Ovary (tissue), 9 donors: ENCODE data around the gene TSPAN2. TPM values are rescaled to one million over a fixed set of nuclear protein-coding genes. Genes with fewer than 3 reads are reported as not detected.

ENCODE experiments used
- DNase-seq, 5 donors: peaks; one replicate each; pipeline ENCODE4 v3.0.0-alpha.2; 2019 to 2020
- H3K27ac ChIP-seq, 2 donors: fragments of 200-600 bp; one replicate each; pipeline versions ENCODE4 v1.5.1 to v1.8.0; 2019 to 2022
- H3K27me3 ChIP-seq: fragments of 200-600 bp; one replicate; pipeline ENCODE4 v1.8.0; 2022
- H3K36me3 ChIP-seq: fragments of 200-600 bp; sonication (generic); one replicate; pipeline ENCODE4 v1.5.1; 2019
- H3K4me1 ChIP-seq: one replicate; pipeline ENCODE4 v1.8.1; 2013; ENCODE audit warnings: mild to moderate bottlenecking, moderate library complexity; ENCODE audit not compliant: insufficient read depth
- H3K4me3 ChIP-seq: fragments of 200-600 bp; sonication (generic); one replicate; pipeline ENCODE4 v1.5.1; 2017
- H3K9me3 ChIP-seq, 2 donors: fragments of 200-600 bp in 1 of 2; sonication (generic) in 1 of 2; one replicate each; pipeline versions ENCODE4 v1.5.1 to v1.8.1; 2013 to 2019; ENCODE audit warnings: mild to moderate bottlenecking in 1 of 2, moderate library complexity in 1 of 2
- CTCF ChIP-seq, 3 donors: fragments of 450-650 bp in 2 of 3; fragments of 200-600 bp in 1 of 3; IDR thresholded peaks; one replicate each; pipeline versions ENCODE4 v1.5.1 to v1.8.0; 2016 to 2022; ENCODE audit warnings: antibody characterized with exemption in 3 of 3, mild to moderate bottlenecking in 1 of 3
- EP300 ChIP-seq: sonication (generic); formaldehyde crosslinking; IDR thresholded peaks from one replicate; pipeline ENCODE4 v1.6.1; 2017; ENCODE audit warnings: antibody characterized with exemption
- POLR2A ChIP-seq: fragments of 450-650 bp; IDR thresholded peaks from one replicate; pipeline ENCODE4 v1.6.1; 2017; ENCODE audit warnings: antibody characterized with exemption, mild to moderate bottlenecking, moderate library complexity
- WGBS, 3 donors: extraction: QIAGEN DNeasy Blood & Tissue Kit in 1 of 3; methylation state at CpG; one replicate each; pipeline versions ENCODE4 v1.1.5 to v1.1.7; 2013 to 2017; 5-methylcytosine and 5-hydroxymethylcytosine counted together
- intact Hi-C, 4 donors: fragments of 100-400 bp; cut with DNase I; formaldehyde crosslinking; loops; one replicate each; pipeline versions ENCODE4 v1.11.0 to v1.15.1; 2022 to 2023
- polyA plus RNA-seq, 2 donors: library from polyadenylated mRNA; stranded (reverse); fragments of 200-250 nt in 1 of 2; fragments of 350-450 nt in 1 of 2; fragmentation: Illumina TruSeq in 1 of 2; extraction: RNeasy Lipid Tissue Mini Kit (QIAGEN cat#74804) in 1 of 2; gene quantifications; one replicate each; pipeline ENCODE4 v1.2.3, GENCODE V29; 2013 to 2014
- total RNA-seq, 7 donors: library from RNA; depleted of rRNA in 2 of 7; stranded (reverse); fragments of >200 nt in 2 of 7; fragmentation: NEBNext Ultra II Directional in 3 of 7; extraction: Animal tissue kit (Norgen Biotek cat#: 25700) in 3 of 7; gene quantifications; one replicate each; pipeline versions ENCODE4 v1.1.0 to v1.2.4, GENCODE V29; 2016 to 2023
- donor health status: DM: no; HTN: no; CAD: no; lungs with moderate emphysema.
- donor health status: DM: no; HTN: no; CAD: no.
- donor health status: Bipolar disorder and iron deficiency.
- donor health status: DM: yes; HTN: yes; CAD: no.
- donor health status: DM: no; HTN: no; CAD: no.
- donor health status: DM: yes; HTN: yes; CAD: no.

TSPAN2 gene
- total and polyA plus RNA-seq, 9 donors = 1.7 to 21.4 (median 4.1) TPM

GRCh38 chr1:115077286-115077983, 11.9 kb downstream of the TSPAN2 start:
- H3K27ac ChIP-seq = no peak overlapping the region
- no peaks in the 10 kb centered on the region for H3K4me1 ChIP-seq
- TF ChIP-seq CTCF (IDR thresholded peaks at IDR 0.05) = no peak
- no peak for TF ChIP-seq EP300
- no peak for TF ChIP-seq POLR2A
- DNase-seq = no peak
- no peak overlapping the region for H3K4me3 ChIP-seq
- no peaks in the 10 kb centered on the region for H3K36me3 ChIP-seq
- no peaks in the 10 kb centered on the region for H3K9me3 ChIP-seq
- no peaks in the 10 kb centered on the region for H3K27me3 ChIP-seq
- WGBS, 3 donors = 65 to 70% (median 68%) methylated on average over 5 of the region's 5 CpGs
- intact Hi-C loops = no loop called here

GRCh38 chr1:115076384-115076915, 12.9 kb downstream of the TSPAN2 start:
- TF ChIP-seq EP300 = no peak

GRCh38 chr1:115074839-115075534, 14.3 kb downstream of the TSPAN2 start:
- no peak overlapping the region for H3K27ac ChIP-seq

More at GRCh38 chr1:115076384-115076915, 12.9 kb downstream of the TSPAN2 start:
- Histone ChIP-seq H3K9me3 (no peaks in the 10 kb centered on the region), H3K36me3 (no peaks in the 10 kb centered on the region), H3K4me3 (no peak overlapping the region), H3K27me3 (no peaks in the 10 kb centered on the region), H3K4me1 (no peaks in the 10 kb centered on the region), H3K27ac (no peak overlapping the region)
- intact Hi-C loops = no loop called here
- no peak for DNase-seq
- 38 to 49% (median 41%) methylated on average over 4 of the region's 4 CpGs for WGBS, 3 donors

GRCh38 chr1:115073298-115074087, 15.8 kb downstream of the TSPAN2 start:
- Histone ChIP-seq H3K9me3 (no peaks in the 10 kb centered on the region), H3K4me1 (no peaks in the 10 kb centered on the region), H3K4me3 (no peak overlapping the region), H3K27ac (no peak overlapping the region), H3K36me3 (no peaks in the 10 kb centered on the region), H3K27me3 (no peaks in the 10 kb centered on the region)
- DNase-seq = no peak
- intact Hi-C loops = no loop called here
- TF ChIP-seq POLR2A (no peak), EP300 (no peak), CTCF (IDR thresholded peaks at IDR 0.05) (no peak)
- WGBS, 3 donors = 78 to 80% (median 80%) methylated on average over 10 of the region's 10 CpGs

More at GRCh38 chr1:115074839-115075534, 14.3 kb downstream of the TSPAN2 start:
- DNase-seq = no peak
- Histone ChIP-seq H3K9me3 (no peaks in the 10 kb centered on the region), H3K27me3 (no peaks in the 10 kb centered on the region), H3K36me3 (no peaks in the 10 kb centered on the region), H3K4me1 (no peaks in the 10 kb centered on the region), H3K4me3 (no peak overlapping the region)
- WGBS, 3 donors = 40 to 44% (median 41%) methylated on average over 11 of the region's 11 CpGs
- TF ChIP-seq EP300 = no peak
- TF ChIP-seq POLR2A = no peak
- TF ChIP-seq CTCF (IDR thresholded peaks at IDR 0.05) = no peak
- intact Hi-C loops = no loop called here
